Osteoblast (primary cell): ENCODE data around the gene GRM4. TPM values are rescaled to one million over a fixed set of nuclear protein-coding genes. Genes with fewer than 3 reads are reported as not detected.

ENCODE experiments used
- DNase-seq: peaks from one replicate; pipeline ENCODE4 v3.0.0; 2011; ENCODE audit warnings: low spot score, mixed read lengths; ENCODE audit not compliant: insufficient read length; ENCODE audit errors: missing footprints
- H2AFZ ChIP-seq: 2 replicates; pipeline ENCODE4 v1.6.0; 2011; ENCODE audit warnings: mild to moderate bottlenecking, low read length
- H3K27ac ChIP-seq: 2 replicates; pipeline ENCODE4 v1.5.1; 2011; ENCODE audit warnings: mild to moderate bottlenecking, low read depth, low read length, moderate library complexity
- H3K27me3 ChIP-seq: 2 replicates; pipeline ENCODE4 v1.6.0; 2012; ENCODE audit warnings: mild to moderate bottlenecking, control low read depth, inconsistent platforms, low read length, moderate library complexity; ENCODE audit not compliant: insufficient read depth
- H3K36me3 ChIP-seq: 2 replicates; pipeline ENCODE4 v1.5.1; 2011; ENCODE audit warnings: mild to moderate bottlenecking, low read length, control low read depth, moderate library complexity; ENCODE audit not compliant: insufficient read depth
- H3K4me1 ChIP-seq: 2 replicates; pipeline ENCODE4 v1.5.1; 2011; ENCODE audit warnings: mild to moderate bottlenecking, low read length, control low read depth, moderate library complexity; ENCODE audit not compliant: insufficient read depth
- H3K4me2 ChIP-seq: 2 replicates; pipeline ENCODE4 v1.6.0; 2011; ENCODE audit warnings: mild to moderate bottlenecking, low read length; ENCODE audit not compliant: insufficient read depth
- H3K4me3 ChIP-seq: fragments of 200-600 bp; sonication (generic); 3 replicates; pipeline ENCODE4 v1.5.1; 2012; ENCODE audit warnings: mild to moderate bottlenecking, low read length, inconsistent platforms; ENCODE audit not compliant: insufficient read depth
- H3K79me2 ChIP-seq: 2 replicates; pipeline ENCODE4 v1.6.0; 2012; ENCODE audit warnings: mild to moderate bottlenecking, low read length, control low read depth, inconsistent platforms; ENCODE audit not compliant: insufficient read depth
- H3K9me3 ChIP-seq: 2 replicates; pipeline ENCODE4 v1.5.1; 2011; ENCODE audit warnings: low read depth, low read length, control low read depth
- H4K20me1 ChIP-seq: 2 replicates; pipeline ENCODE4 v1.6.0; 2012; ENCODE audit warnings: mild to moderate bottlenecking, low read length, control low read depth; ENCODE audit not compliant: insufficient read depth
- total RNA-seq: library from RNA; depleted of rRNA; stranded (reverse); fragments of >200 nt; gene quantifications from 2 replicates; pipeline ENCODE4 v1.2.3, GENCODE V29; 2012
- TF ChIP-seq, protein P1 (sequence below): IDR thresholded peaks from 2 replicates; pipeline ENCODE4 v1.5.1; 2011; ENCODE audit warnings: mild to moderate bottlenecking, low read depth, low read length, moderate library complexity; ENCODE audit errors: extremely low read depth

The GRM4 gene
- total RNA-seq, 1 donor, result 0.36 TPM

DNA sequence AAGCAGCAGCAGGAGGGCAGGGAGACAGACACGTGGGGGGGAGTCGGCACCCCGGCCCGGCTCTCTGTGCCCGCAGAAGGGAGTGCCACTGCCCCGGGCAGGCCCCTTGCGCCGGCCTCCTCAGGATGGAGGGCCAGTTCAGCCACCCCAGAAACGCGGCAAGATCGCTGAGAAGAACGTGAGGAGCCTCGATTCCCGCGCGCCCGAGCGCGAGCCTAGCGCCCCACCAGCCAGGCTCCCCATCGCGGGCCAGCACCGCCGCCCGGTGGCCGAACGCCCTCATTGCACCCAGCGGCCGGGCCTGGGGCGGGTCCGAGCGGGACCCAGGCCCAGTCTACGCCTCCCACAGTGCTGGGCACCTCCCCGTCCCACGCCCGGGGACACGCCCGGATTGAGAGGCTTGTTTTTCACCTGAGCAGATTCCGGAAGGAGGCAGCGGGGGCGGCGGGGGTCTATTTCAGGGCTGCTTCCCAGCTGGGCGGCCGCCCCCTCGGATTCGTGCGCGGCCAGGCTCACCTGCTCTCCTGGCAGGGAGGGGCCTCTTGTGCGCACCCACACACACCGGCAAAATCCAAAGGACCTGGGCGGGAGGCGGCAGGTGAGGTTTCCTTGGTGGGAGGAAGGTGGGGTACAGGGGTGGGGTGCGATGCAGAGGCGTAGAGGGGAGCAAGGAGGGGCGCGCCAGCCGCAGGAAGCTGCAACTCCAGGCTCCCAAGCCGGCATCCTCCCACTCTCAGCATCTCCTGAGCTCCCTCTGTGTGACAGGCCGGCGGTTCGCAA is 9.0 kb upstream of the GRM4 start:
- Histone ChIP-seq H3K9me3 (no peaks in the 10 kb centered on the region), H2AFZ (no peak overlapping the region), H3K4me2 (peak overlapping the region; percentile 48), H3K27me3 (peaks cover 43% of the 10 kb centered on the region), H3K79me2 (no peaks in the 10 kb centered on the region), H3K27ac (no peak overlapping the region), H3K4me1 (no peaks in the 10 kb centered on the region), H3K36me3 (no peaks in the 10 kb centered on the region), H3K4me3 (peak overlapping the region; percentile 30), H4K20me1 (no peaks in the 10 kb centered on the region)
- TF ChIP-seq, protein P1, sequence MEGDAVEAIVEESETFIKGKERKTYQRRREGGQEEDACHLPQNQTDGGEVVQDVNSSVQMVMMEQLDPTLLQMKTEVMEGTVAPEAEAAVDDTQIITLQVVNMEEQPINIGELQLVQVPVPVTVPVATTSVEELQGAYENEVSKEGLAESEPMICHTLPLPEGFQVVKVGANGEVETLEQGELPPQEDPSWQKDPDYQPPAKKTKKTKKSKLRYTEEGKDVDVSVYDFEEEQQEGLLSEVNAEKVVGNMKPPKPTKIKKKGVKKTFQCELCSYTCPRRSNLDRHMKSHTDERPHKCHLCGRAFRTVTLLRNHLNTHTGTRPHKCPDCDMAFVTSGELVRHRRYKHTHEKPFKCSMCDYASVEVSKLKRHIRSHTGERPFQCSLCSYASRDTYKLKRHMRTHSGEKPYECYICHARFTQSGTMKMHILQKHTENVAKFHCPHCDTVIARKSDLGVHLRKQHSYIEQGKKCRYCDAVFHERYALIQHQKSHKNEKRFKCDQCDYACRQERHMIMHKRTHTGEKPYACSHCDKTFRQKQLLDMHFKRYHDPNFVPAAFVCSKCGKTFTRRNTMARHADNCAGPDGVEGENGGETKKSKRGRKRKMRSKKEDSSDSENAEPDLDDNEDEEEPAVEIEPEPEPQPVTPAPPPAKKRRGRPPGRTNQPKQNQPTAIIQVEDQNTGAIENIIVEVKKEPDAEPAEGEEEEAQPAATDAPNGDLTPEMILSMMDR, result peak; percentile 82
- DNase-seq, result peak; percentile 99

DNA sequence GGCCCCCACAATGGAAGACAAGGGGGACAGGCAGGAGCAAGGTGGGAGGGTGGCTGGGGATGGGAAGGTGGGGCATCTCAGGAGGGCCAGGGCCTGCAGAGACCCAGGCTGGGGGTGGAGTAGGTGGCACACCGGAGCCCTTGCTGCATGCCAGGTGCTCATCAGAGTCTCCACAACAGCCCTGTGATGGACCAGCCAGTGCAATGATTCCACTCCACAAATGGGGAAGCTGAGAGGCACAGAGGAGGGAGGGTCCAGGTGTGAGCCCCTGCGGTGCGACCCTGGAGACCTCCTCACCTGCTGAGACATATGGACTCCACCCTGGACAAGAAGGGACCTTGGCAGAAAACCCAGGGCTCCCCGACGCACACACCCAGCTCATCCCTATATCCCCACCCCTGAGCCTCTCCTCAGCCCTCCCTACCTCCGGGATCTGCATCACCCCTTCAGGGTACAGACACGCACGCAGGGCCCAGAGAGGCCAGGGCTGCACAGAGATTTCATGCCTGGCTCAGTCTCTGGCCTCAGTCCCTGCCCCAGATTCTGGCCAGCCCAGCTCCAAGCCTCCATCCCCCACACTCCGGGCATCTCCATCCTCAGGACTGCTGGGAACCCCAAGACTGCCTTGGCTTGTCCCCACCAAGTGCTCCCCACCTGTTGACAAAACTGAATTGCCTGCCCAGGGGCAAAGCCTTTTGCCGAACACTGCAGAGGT is 7.1 kb upstream of the GRM4 start:
- Histone ChIP-seq H3K36me3 (no peaks in the 10 kb centered on the region), H3K79me2 (no peaks in the 10 kb centered on the region), H3K4me1 (no peaks in the 10 kb centered on the region), H3K4me3 (no peak overlapping the region), H3K27ac (no peak overlapping the region), H2AFZ (no peak overlapping the region), H4K20me1 (no peaks in the 10 kb centered on the region), H3K9me3 (no peaks in the 10 kb centered on the region), H3K4me2 (no peak overlapping the region), H3K27me3 (peaks cover 47% of the 10 kb centered on the region)
- TF ChIP-seq, protein P1, result no peak
- DNase-seq, result peak; percentile 70

DNA sequence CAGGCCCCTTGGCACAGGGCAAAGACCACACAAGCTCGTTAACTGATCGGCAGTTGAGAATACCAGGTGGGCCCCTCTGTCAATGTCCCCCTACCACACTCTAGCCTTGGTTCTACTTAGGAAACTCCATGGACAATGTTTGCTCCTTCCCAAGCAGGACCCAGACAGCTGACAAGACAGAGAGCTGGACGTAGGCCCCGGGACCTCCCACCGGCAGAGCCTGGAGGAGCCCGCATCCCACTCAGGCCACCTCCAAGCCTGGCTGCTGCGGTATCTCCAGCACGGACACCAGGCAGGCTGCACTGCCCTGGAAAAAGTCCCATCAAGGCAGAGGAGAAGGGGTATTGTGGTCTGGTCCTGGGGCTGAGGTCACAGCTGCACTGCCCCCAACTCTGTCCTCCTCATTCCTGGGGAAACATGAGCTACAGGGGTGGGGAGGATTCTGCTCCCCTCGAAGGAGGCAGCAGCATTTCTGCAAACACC is 6.2 kb upstream of the GRM4 start:
- TF ChIP-seq, protein P1, result no peak
- H3K27ac ChIP-seq, result no peak overlapping the region
- H2AFZ ChIP-seq, result no peak overlapping the region
- H3K79me2 ChIP-seq, result no peaks in the 10 kb centered on the region
- H3K36me3 ChIP-seq, result no peaks in the 10 kb centered on the region
- no peaks in the 10 kb centered on the region for H4K20me1 ChIP-seq
- peak; percentile 54 for DNase-seq
- H3K27me3 ChIP-seq, result peaks cover 44% of the 10 kb centered on the region
- no peak overlapping the region for H3K4me2 ChIP-seq
- H3K4me1 ChIP-seq, result no peaks in the 10 kb centered on the region
- no peaks in the 10 kb centered on the region for H3K9me3 ChIP-seq
- no peak overlapping the region for H3K4me3 ChIP-seq
